ENCODE measurements around the gene KRT25. TPM values are rescaled to one million over a fixed set of nuclear protein-coding genes. Genes with fewer than 3 reads are reported as not detected.

The KRT25 gene
- total RNA-seq, 6 experiments from 2014 or later, result not detected

DNA sequence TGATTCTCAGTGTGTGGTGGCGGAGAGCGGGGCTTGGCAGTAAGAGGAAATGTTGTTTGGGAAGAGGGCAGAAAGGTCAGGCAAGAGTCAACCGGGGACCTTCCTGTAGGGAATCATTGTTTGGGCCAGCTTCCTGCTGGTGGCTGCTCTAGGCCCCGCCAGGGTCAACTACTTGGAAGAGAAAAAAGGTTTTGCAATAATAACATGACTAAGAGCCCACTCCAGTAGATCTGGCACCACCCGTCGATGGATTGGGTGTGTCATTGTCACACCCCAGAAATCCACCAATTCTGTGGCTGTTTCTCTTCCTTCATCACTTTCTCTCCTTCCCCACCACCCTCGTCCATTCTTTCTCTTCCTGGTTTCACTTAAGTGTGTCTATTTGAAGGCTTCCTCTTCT lies 47.4 kb downstream of the KRT25 start:
- H3K27me3 Mint-ChIP-seq (ENCODE audit: insufficient read depth), result peaks cover 30% of the 10 kb centered on the region
- TF ChIP-seq, protein P1, sequence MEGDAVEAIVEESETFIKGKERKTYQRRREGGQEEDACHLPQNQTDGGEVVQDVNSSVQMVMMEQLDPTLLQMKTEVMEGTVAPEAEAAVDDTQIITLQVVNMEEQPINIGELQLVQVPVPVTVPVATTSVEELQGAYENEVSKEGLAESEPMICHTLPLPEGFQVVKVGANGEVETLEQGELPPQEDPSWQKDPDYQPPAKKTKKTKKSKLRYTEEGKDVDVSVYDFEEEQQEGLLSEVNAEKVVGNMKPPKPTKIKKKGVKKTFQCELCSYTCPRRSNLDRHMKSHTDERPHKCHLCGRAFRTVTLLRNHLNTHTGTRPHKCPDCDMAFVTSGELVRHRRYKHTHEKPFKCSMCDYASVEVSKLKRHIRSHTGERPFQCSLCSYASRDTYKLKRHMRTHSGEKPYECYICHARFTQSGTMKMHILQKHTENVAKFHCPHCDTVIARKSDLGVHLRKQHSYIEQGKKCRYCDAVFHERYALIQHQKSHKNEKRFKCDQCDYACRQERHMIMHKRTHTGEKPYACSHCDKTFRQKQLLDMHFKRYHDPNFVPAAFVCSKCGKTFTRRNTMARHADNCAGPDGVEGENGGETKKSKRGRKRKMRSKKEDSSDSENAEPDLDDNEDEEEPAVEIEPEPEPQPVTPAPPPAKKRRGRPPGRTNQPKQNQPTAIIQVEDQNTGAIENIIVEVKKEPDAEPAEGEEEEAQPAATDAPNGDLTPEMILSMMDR (IDR thresholded peaks at IDR 0.05), result no peak
- H3K4me1 Mint-ChIP-seq (ENCODE audit: low read depth), result no peaks in the 10 kb centered on the region
- H3K9me3 Mint-ChIP-seq, result no peaks in the 10 kb centered on the region
- H3K4me3 Mint-ChIP-seq, result no peak overlapping the region
- H3K36me3 Mint-ChIP-seq (ENCODE audit: low read depth), result no peaks in the 10 kb centered on the region
- H3K27ac Mint-ChIP-seq, result no peak overlapping the region
- no peak for DNase-seq

DNA sequence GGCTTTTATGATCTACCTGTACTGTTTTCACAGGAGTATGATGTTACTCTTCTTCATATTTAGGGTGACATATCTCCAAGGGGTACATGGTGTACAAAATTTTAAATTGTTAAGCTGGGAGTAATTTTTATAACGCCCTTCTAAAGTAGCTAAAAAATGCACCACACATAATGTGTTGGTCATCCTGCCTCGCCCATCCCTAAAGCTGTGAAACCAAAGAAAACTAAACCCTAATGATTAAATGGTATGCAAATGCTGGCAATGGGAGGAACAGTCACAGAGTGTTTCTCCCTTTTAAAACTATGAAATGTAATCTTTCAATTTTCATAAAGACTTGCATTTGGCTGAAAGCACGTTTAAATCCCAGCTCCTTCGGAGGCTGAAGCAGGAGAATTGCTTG lies 49.5 kb downstream of the KRT25 start:
- no peaks in the 10 kb centered on the region for H3K36me3 Mint-ChIP-seq (ENCODE audit: low read depth)

DNA sequence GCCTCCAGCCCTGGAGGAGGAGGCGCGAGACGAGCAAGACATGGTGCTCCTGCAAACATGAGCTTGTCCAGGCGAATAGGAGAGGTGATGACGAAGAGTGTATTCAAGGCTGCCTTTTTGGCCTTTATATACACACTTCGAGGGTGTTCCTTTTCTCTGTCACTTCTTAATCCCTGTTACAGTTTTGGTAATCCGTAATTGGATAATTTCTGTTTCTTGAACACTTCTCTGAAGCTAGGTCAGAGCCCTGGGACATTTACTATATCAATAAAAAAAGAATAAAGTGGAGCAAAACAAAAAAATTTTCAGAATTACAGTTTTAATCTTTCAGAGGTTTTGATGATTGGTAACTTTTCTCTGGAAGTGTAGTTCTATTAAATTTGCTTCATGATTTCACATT lies 51.5 kb downstream of the KRT25 start, which contains the start of gene KRT24:
KRT24 (minus strand) TSS at position 101 of the 400 bp plus-strand sequence; CDS start at position 42, 59 bp downstream.
- Mint-ChIP-seq H3K27me3 (ENCODE audit: insufficient read depth) (peaks cover 32% of the 10 kb centered on the region), H3K27ac (no peak within 1 kb of the TSS)

More for the DNA sequence above, 49.5 kb downstream of the KRT25 start:
- Mint-ChIP-seq H3K4me1 (ENCODE audit: low read depth) (no peaks in the 10 kb centered on the region), H3K27ac (no peak overlapping the region), H3K4me3 (no peak overlapping the region), H3K9me3 (no peaks in the 10 kb centered on the region), H3K27me3 (ENCODE audit: insufficient read depth) (peaks cover 28% of the 10 kb centered on the region)
- TF ChIP-seq, protein P1 (IDR thresholded peaks at IDR 0.05), result no peak
- DNase-seq, result no peak

GRCh38 chr17:40702271-40702670 lies 52.9 kb downstream of the KRT25 start:
- Mint-ChIP-seq H3K27me3 (ENCODE audit: insufficient read depth) (peaks cover 43% of the 10 kb centered on the region), H3K36me3 (ENCODE audit: low read depth) (no peaks in the 10 kb centered on the region), H3K27ac (no peak overlapping the region), H3K4me3 (no peak overlapping the region), H3K4me1 (ENCODE audit: low read depth) (no peaks in the 10 kb centered on the region), H3K9me3 (no peaks in the 10 kb centered on the region)
- TF ChIP-seq, protein P1 (IDR thresholded peaks at IDR 0.05), result no peak
- no peak for DNase-seq

More for the DNA sequence above, 51.5 kb downstream of the KRT25 start, which contains the start of gene KRT24:
- no peaks in the 10 kb centered on the region for H3K9me3 Mint-ChIP-seq
- no peaks in the 10 kb centered on the region for H3K4me1 Mint-ChIP-seq (ENCODE audit: low read depth)
- DNase-seq, result no peak
- H3K4me3 Mint-ChIP-seq, result no peak within 1 kb of the TSS
- TF ChIP-seq, protein P1 (IDR thresholded peaks at IDR 0.05), result no peak
- H3K36me3 Mint-ChIP-seq (ENCODE audit: low read depth), result no peaks in the 10 kb centered on the region

DNA sequence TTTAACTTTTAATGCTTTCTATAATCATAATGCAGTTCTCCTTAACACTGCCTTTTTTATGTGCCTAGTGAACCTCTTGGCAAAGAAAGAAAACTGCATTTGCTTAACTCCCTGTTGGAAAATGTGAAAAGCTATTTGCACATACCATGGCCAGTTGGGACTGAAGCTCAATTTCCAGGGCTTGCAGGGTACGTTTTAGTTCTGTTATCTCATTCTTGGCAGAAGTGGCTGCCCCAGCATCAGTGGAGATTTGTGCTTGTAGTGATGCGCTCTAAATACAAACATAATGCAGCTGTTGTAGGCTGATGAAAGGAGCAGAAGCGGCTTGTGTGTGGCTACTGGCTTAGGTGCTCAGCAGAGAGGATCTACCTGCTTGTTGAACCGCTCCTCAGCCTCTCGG lies 55.3 kb downstream of the KRT25 start:
- TF ChIP-seq, protein P1 (IDR thresholded peaks at IDR 0.05), result no peak
- Mint-ChIP-seq H3K36me3 (ENCODE audit: low read depth) (no peaks in the 10 kb centered on the region), H3K4me1 (ENCODE audit: low read depth) (no peaks in the 10 kb centered on the region), H3K4me3 (no peak overlapping the region), H3K9me3 (no peaks in the 10 kb centered on the region), H3K27ac (no peak overlapping the region), H3K27me3 (ENCODE audit: insufficient read depth) (peaks cover 58% of the 10 kb centered on the region)
- no peak for DNase-seq

DNA sequence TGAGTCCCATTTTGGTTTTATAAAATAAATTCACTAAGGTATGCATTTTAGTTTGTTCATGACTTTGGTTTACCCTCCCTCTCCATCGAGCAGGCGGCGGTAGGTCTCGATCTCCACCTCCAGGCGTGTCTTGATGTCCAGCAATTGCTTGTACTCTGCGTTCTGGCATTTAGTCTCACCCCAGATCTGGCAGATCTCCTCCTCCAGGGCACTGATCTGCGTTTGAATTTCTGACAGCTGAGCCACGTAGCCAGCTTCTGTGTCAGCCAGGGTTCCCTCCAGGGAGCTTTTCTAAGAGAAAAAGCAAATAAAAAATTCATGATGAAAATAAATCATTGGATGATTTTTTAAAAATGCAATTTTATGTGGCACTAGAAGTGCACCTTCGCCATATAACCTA lies 55.8 kb downstream of the KRT25 start:
- Mint-ChIP-seq H3K4me1 (ENCODE audit: low read depth) (no peaks in the 10 kb centered on the region), H3K9me3 (no peaks in the 10 kb centered on the region), H3K27ac (no peak overlapping the region; the same call in 1 of the 2 replicates), H3K36me3 (ENCODE audit: low read depth) (no peaks in the 10 kb centered on the region), H3K27me3 (ENCODE audit: insufficient read depth) (peaks cover 56% of the 10 kb centered on the region), H3K4me3 (no peak overlapping the region)
- TF ChIP-seq, protein P1 (IDR thresholded peaks at IDR 0.05), result no peak
- no peak for DNase-seq

Measured in HFFc6 (cell line).